Activated B cell treated with CpG ODN at 0.5 μM for 24 hours (primary cell): ENCODE measurements around the gene KIAA0930. TPM values are rescaled to one million over a fixed set of nuclear protein-coding genes. Genes with fewer than 3 reads are reported as not detected.
"Not testable (repeated sequence)": the region's sequence is repeated elsewhere in the genome, so short reads cannot be mapped to it uniquely, and the experiment has no call there.

Experiments
- ATAC-seq: fragments of 200-7000 bp; cut with Tn5 transposase; one replicate; pipeline ENCODE4 v1.10.0; 2021; ENCODE audit warnings: low read depth, mild to moderate bottlenecking, moderate library complexity
- CTCF ChIA-PET: fragments of 350-600 bp; sonication (Branson Sonifier 250); formaldehyde crosslinking; loops from one replicate; lab custom pipeline; 2021; ENCODE audit warnings: antibody characterized with exemption; lab: Charles Lee
- POLR2A ChIA-PET: fragments of 350-600 bp; sonication (Branson Sonifier 250); formaldehyde crosslinking; loops from one replicate; lab custom pipeline; 2021; ENCODE audit warnings: antibody characterized with exemption; lab: Charles Lee
- DNase-seq: peaks from one replicate; pipeline ENCODE4 v3.0.0; 2022
- H3K27ac Mint-ChIP-seq: one replicate; pipeline ENCODE4 v1.8.0; 2020; ENCODE audit warnings: mixed read lengths
- H3K27me3 Mint-ChIP-seq: one replicate; pipeline ENCODE4 v1.8.0; 2021; ENCODE audit warnings: mixed read lengths
- H3K36me3 Mint-ChIP-seq: one replicate; pipeline ENCODE4 v1.8.0; 2021; ENCODE audit warnings: low read depth, mixed read lengths
- H3K4me1 Mint-ChIP-seq: one replicate; pipeline ENCODE4 v1.8.0; 2021; ENCODE audit warnings: mixed read lengths
- H3K4me3 Mint-ChIP-seq: one replicate; pipeline ENCODE4 v1.8.0; 2020; ENCODE audit warnings: mild to moderate bottlenecking, mixed read lengths
- H3K9me3 Mint-ChIP-seq: one replicate; pipeline ENCODE4 v1.8.0; 2020; ENCODE audit warnings: mixed read lengths
- intact Hi-C: fragments of 100-400 bp; cut with micrococcal nuclease; formaldehyde crosslinking; loops from one replicate; pipeline ENCODE4 v1.15.1; 2024
- total RNA-seq: library from RNA; stranded (reverse); gene quantifications from 2 replicates; pipeline ENCODE4 v1.2.3, GENCODE V29; 2022
- TF ChIP-seq, protein P1 (sequence below): fragments of 200-600 bp; IDR thresholded peaks from one replicate; pipeline ENCODE4 v1.8.0; 2022; ENCODE audit warnings: antibody characterized with exemption, mild to moderate bottlenecking

Gene KIAA0930
- total RNA-seq, 1 donor from 2014 or later: 42.2 TPM

DNA sequence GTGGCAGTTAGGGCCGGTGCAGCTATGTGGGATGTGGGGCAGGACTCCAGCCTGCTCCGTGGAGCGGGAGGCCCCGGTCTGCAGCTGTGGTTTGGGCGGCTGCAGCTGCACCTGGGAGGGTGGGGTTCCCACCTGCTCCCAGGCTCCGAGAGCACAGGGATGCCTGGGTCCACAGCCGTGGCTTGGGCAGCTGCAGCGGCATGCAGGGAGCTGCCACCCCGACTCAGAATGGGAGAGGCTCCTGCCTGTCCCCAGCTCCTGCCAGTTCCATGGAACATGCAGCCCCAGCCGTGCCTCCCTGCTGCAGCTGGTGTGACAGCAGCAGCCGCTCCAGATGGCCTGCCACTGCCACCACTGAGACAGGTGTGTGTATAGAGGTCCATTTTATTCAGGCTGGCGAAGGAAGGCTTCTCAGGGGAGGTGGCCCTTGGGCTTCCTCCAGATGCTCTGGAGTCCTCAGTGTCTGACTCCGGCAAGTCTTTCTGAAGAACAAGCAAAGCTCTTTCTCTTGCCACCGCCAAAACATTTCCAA, 22.3 kb upstream of the KIAA0930 start:
- peak; percentile 30 for ATAC-seq
- peaks cover 50% of the 10 kb centered on the region for H3K4me1 Mint-ChIP-seq
- intact Hi-C loops: loop anchor here (1.0 to 5.0 kb wide), 6 partner anchors 17 to 161 kb away; partner anchors contain the start of gene NUP50

DNA sequence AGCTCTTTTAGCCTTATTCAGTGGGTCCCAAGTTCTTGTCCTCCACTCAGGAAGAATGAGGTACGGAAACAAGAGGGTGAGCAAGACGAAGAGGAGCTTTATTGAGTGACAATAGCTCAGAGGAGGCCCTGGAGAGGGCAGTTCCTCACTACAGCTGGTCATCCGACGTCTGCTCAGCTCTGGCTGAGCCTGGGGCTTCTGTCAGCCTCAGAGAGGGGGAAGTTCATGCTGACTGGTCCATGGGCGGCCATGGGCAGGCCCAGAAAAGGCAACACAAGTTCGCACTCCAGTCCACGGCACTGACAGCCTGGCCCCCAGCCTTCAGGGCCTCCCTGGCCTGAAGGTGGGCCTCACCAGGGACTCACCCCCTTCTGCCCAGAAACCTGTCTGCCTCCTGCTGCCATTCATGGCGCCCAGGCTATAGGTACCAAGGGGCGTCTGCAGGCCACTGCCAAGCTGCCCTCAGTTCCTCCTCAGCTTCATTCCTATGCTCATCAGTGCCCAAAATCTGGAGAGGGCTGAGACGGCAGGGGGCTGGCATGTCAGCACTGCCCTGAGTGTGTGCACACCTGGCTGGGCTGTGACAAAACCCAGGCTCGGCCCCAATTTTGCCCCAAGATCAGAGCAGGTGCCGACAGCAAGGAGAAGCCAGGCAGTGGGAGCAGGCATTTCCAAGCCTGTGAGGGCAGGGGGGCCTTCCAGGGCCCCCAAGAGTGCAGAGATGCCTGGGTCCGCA, 21.7 kb upstream of the KIAA0930 start:
- Mint-ChIP-seq H3K4me1 (peaks cover 52% of the 10 kb centered on the region), H3K36me3 (no peaks in the 10 kb centered on the region), H3K27me3 (no peaks in the 10 kb centered on the region), H3K4me3 (peak overlapping the region; percentile 38), H3K27ac (no peak overlapping the region), H3K9me3 (no peaks in the 10 kb centered on the region)
- ATAC-seq: no peak
- ChIA-PET POLR2A (interaction anchor here (0.8 to 3.4 kb wide), 10 partner anchors 13 to 686 kb away, joined by 3 to 27 read pairs (median 4); partner anchors contain the start of gene NUP50), CTCF (interaction anchor here (0.9 to 1.4 kb wide), 3 partner anchors 25 to 27 kb away, joined by 3 to 4 read pairs (median 4); no protein-coding TSS in a partner anchor)
- intact Hi-C loops: loop anchor here (5.0 kb wide), 1 partner anchor 160 kb away; no protein-coding TSS in a partner anchor
- peak; percentile 21 for DNase-seq
- TF ChIP-seq, protein P1, sequence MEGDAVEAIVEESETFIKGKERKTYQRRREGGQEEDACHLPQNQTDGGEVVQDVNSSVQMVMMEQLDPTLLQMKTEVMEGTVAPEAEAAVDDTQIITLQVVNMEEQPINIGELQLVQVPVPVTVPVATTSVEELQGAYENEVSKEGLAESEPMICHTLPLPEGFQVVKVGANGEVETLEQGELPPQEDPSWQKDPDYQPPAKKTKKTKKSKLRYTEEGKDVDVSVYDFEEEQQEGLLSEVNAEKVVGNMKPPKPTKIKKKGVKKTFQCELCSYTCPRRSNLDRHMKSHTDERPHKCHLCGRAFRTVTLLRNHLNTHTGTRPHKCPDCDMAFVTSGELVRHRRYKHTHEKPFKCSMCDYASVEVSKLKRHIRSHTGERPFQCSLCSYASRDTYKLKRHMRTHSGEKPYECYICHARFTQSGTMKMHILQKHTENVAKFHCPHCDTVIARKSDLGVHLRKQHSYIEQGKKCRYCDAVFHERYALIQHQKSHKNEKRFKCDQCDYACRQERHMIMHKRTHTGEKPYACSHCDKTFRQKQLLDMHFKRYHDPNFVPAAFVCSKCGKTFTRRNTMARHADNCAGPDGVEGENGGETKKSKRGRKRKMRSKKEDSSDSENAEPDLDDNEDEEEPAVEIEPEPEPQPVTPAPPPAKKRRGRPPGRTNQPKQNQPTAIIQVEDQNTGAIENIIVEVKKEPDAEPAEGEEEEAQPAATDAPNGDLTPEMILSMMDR: no peak

More for the DNA sequence above, 22.3 kb upstream of the KIAA0930 start:
- TF ChIP-seq, protein P1: no peak
- CTCF ChIA-PET: interaction anchor here (1.2 to 1.4 kb wide), 2 partner anchors 25 to 28 kb away, joined by 4 read pairs; no protein-coding TSS in a partner anchor
- Mint-ChIP-seq H3K27me3 (no peaks in the 10 kb centered on the region), H3K36me3 (no peaks in the 10 kb centered on the region), H3K9me3 (no peaks in the 10 kb centered on the region), H3K4me3 (peak overlapping the region; percentile 77), H3K27ac (peak overlapping the region; percentile 81)
- DNase-seq: no peak
- POLR2A ChIA-PET: interaction anchor here (0.7 to 3.4 kb wide), 14 partner anchors 13 to 685 kb away, joined by 3 to 27 read pairs (median 4); partner anchors contain the start of gene NUP50

DNA sequence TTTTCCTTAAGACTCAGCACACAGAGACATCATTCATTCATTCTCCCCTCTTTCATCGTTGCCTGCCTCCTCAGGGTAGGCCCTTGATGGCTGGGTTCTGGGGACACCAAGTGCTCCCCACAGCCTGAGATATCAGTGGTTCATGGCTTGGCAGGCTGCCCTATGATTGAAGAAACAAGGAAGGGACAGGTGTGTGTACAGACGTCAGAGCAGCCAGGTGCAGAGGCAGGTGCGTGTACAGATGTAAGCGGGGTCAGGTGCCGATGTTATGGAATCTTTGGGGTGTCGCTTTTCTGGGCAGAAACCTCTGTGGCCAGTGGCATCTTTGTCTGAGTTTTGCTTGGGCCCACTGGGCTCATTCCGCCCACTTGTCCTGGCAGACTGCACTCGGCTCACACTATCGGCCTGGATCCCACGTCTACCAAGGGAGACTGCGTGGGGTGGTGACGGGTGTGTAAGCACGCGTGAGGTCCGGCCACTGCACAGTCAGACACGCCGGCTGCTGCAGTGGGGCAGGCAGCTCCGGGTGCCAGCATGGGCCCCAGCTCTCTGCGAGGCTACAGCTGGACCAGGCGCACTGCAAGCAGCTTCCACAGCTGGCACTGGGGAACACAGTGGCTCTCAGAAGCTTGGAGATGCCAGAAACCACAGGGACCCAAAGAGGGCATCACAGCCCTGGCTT, 20.9 kb upstream of the KIAA0930 start:
- intact Hi-C loops: loop anchor here (5.0 kb wide), 1 partner anchor 159 kb away; no protein-coding TSS in a partner anchor
- H3K9me3 Mint-ChIP-seq: no peaks in the 10 kb centered on the region
- H3K4me3 Mint-ChIP-seq: peak overlapping the region; percentile 44
- TF ChIP-seq, protein P1: no peak
- H3K4me1 Mint-ChIP-seq: peaks cover 55% of the 10 kb centered on the region
- no peaks in the 10 kb centered on the region for H3K36me3 Mint-ChIP-seq
- no peak overlapping the region for H3K27ac Mint-ChIP-seq
- DNase-seq (no peak), ATAC-seq (no peak)
- ChIA-PET CTCF (interaction anchor here (0.9 kb wide), 1 partner anchor 24 kb away, joined by 3 read pairs; no protein-coding TSS in a partner anchor), POLR2A (interaction anchor here (1.4 to 3.4 kb wide), 4 partner anchors 12 to 98 kb away, joined by 3 to 27 read pairs (median 17); partner anchors contain the start of gene NUP50)
- H3K27me3 Mint-ChIP-seq: no peaks in the 10 kb centered on the region

DNA sequence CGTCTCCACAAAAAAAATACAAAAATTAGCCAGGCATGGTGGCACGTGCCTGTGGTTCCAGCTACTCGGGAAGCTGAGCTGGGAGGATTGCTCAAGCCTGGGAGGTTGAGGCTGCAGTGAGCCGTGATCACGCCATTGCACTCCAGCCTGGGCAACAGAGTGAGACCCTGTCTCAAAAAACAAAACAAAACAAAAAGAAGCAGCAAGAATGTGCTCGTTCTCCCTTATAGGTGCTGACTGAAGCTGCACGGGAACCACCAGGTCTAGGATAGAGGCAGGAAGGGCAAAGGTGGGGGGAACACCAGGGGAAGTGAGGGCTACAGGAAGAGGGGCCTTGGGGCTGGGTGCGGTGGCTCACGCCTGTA, 19.7 kb upstream of the KIAA0930 start:
- POLR2A ChIA-PET, H3K27ac Mint-ChIP-seq, ATAC-seq, CTCF ChIA-PET, H3K4me3 Mint-ChIP-seq, H3K9me3 Mint-ChIP-seq, H3K27me3 Mint-ChIP-seq, DNase-seq, H3K36me3 Mint-ChIP-seq: not testable (repeated sequence)
- H3K4me1 Mint-ChIP-seq: peaks cover 51% of the 10 kb centered on the region
- intact Hi-C loops: loop anchor here (5.0 kb wide), 1 partner anchor 158 kb away; no protein-coding TSS in a partner anchor

DNA sequence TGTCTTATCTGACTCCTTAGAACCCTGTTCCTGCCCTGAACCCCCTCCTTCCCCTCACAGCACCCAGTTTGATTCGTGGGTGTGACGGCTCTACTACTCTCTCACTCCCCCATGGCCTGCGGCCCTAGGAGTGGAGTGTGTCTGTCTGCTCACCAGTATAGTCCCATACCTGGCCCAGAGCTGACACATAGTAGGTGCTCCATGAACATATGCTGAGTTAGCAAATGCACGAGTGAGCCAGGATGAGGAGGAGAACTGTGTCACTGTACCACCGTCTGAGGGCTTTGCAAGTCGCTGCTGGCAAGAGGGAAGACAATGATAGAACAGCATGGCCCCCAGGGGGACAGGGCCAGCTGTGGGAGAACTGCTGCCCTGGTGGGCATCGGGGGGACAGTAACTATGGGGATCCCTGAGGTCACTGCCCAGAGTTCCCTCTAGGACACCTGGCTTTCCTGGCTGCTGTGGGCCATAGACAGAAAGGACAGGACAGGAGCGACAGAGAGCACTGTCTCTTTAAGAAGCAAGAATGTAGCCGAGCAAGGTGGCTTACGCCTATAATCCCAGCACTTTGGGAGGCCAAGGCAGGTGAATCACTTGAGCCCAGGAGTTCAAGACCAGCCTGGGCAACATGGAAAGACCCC, 19.2 kb upstream of the KIAA0930 start:
- H3K9me3 Mint-ChIP-seq: no peaks in the 10 kb centered on the region
- no peak overlapping the region for H3K4me3 Mint-ChIP-seq
- no peak for DNase-seq
- ChIA-PET CTCF (no interaction called here), POLR2A (no interaction called here)
- no peaks in the 10 kb centered on the region for H3K36me3 Mint-ChIP-seq
- no peak overlapping the region for H3K27ac Mint-ChIP-seq
- peaks cover 49% of the 10 kb centered on the region for H3K4me1 Mint-ChIP-seq
- intact Hi-C loops: loop anchor here (5.0 kb wide), 1 partner anchor 158 kb away; no protein-coding TSS in a partner anchor
- TF ChIP-seq, protein P1: no peak
- no peaks in the 10 kb centered on the region for H3K27me3 Mint-ChIP-seq
- no peak for ATAC-seq

DNA sequence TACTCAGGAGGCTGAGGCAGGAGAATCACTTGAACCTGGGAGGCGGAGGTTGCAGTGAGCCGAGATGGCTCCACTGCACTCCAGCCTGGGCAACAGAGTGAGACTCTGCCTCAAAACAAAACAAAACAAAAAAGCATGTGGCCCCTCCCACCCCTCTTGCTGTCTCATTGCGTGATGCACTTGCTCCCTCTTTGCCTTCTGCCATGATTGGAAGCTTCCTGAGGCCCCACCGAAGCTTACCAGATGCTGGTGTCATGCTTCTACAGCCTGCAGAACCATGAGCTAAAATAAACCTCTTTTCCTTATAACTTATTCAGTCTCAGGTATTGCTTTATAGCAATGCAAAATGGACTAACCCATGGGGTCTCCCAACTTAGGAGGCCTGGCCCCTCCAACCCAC, 17.2 kb upstream of the KIAA0930 start:
- H3K27me3 Mint-ChIP-seq, CTCF ChIA-PET, ATAC-seq, H3K27ac Mint-ChIP-seq, intact Hi-C loops, H3K4me3 Mint-ChIP-seq, POLR2A ChIA-PET, DNase-seq, H3K9me3 Mint-ChIP-seq, H3K36me3 Mint-ChIP-seq: not testable (repeated sequence)
- H3K4me1 Mint-ChIP-seq: peaks cover 39% of the 10 kb centered on the region
